Amniotic stem cell (primary cell): ENCODE measurements around the gene SCP2.
"Not testable (repeated sequence)": the region's sequence is repeated elsewhere in the genome, so short reads cannot be mapped to it uniquely, and the experiment has no call there.

Experiments used
- DNase-seq: peaks from one replicate; lab custom pipeline; 2025; lab: John Stamatoyannopoulos, UW

SCP2 gene

GRCh38 chr1:52973841-52974240 is 46.8 kb downstream of the SCP2 start:
- DNase-seq, result no peak

- DNase-seq, result no peak
Observed at GRCh38 chr1:52976183-52977035, 49.3 kb downstream of the SCP2 start.

- DNase-seq, result no peak
Observed at GRCh38 chr1:52978045-52978444, 51.0 kb downstream of the SCP2 start.

GRCh38 chr1:52992733-52993132 is 65.7 kb downstream of the SCP2 start:
- DNase-seq, result not testable (repeated sequence)

- no peak for DNase-seq
Observed at GRCh38 chr1:52994656-52995055, 67.6 kb downstream of the SCP2 start.

GRCh38 chr1:52996653-52997052 is 69.6 kb downstream of the SCP2 start:
- DNase-seq, result no peak

- no peak for DNase-seq
Observed at GRCh38 chr1:53001128-53001527, 74.1 kb downstream of the SCP2 start.

GRCh38 chr1:53006612-53007011 is 79.5 kb downstream of the SCP2 start:
- not testable (repeated sequence) for DNase-seq

- not testable (repeated sequence) for DNase-seq
Observed at GRCh38 chr1:53010247-53010646, 83.2 kb downstream of the SCP2 start.

GRCh38 chr1:53011175-53011574 is 84.1 kb downstream of the SCP2 start:
- DNase-seq, result no peak

- peak; percentile 67 for DNase-seq
Observed at GRCh38 chr1:53014791-53015507, 87.9 kb downstream of the SCP2 start.

- no peak for DNase-seq
Observed at GRCh38 chr1:53015508-53015860, 88.4 kb downstream of the SCP2 start.

- no peak for DNase-seq
Observed at GRCh38 chr1:53016705-53017104, 89.6 kb downstream of the SCP2 start.

- no peak for DNase-seq
Observed at GRCh38 chr1:53020588-53020987, 93.5 kb downstream of the SCP2 start.

- no peak for DNase-seq
Observed at GRCh38 chr1:53022179-53022578, 95.1 kb downstream of the SCP2 start.

GRCh38 chr1:53023546-53023945 is 96.5 kb downstream of the SCP2 start:
- DNase-seq, result no peak

- DNase-seq, result no peak
Observed at GRCh38 chr1:53024117-53024516, 97.0 kb downstream of the SCP2 start.

GRCh38 chr1:53025034-53025768 is 98.1 kb downstream of the SCP2 start:
- peak; percentile 76 for DNase-seq

- DNase-seq, result no peak
Observed at GRCh38 chr1:53025769-53026112, 98.7 kb downstream of the SCP2 start.

GRCh38 chr1:53026254-53026653 is 99.2 kb downstream of the SCP2 start:
- DNase-seq, result no peak

GRCh38 chr1:53031732-53032131 is 104.7 kb downstream of the SCP2 start:
- no peak for DNase-seq

- no peak for DNase-seq
Observed at GRCh38 chr1:53037159-53037558, 110.1 kb downstream of the SCP2 start.

- no peak for DNase-seq
Observed at GRCh38 chr1:53038566-53038965, 111.5 kb downstream of the SCP2 start.
